NOMO-1 (cell line): ENCODE data around the gene DYNC1I2.
"Not testable (repeated sequence)": the region's sequence is repeated elsewhere in the genome, so short reads cannot be mapped to it uniquely, and the experiment has no call there.

Experiments
- DNase-seq, 2 experiments: peaks; one replicate each; lab custom pipeline; 2025; ENCODE audit not compliant: unreplicated experiment in 2 of 2; lab: John Stamatoyannopoulos, UW

The DYNC1I2 gene

GRCh38 chr2:171771463-171771862 lies 84.2 kb downstream of the DYNC1I2 start:
- DNase-seq, result no peak

- no peak for DNase-seq
These were observed 85.1 kb downstream of the DYNC1I2 start for GRCh38 chr2:171772373-171772772.

DNA sequence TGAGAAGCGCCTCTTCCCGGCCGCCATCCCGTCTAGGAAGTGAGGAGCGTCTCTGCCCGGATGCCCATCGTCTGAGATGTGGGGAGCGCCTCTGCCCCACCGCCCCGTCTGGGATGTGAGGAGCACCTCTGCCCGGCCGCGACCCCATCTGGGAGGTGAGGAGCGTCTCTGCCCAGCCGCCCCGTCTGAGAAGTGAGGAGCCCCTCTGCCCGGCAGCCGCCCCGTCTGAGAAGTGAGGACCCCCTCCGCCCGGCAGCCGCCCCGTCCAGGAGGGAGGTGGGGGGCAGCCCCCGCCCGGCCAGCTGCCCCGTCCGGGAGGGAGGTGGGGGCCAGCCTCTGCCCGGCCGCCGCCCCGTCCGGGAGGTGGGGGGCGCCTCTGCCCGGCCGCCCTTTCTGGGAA lies 87.3 kb downstream of the DYNC1I2 start:
- not testable (repeated sequence) for DNase-seq

- no peak for DNase-seq
These were observed 91.2 kb downstream of the DYNC1I2 start for GRCh38 chr2:171778515-171778914.

GRCh38 chr2:171785450-171785849 lies 98.2 kb downstream of the DYNC1I2 start:
- DNase-seq, result no peak

- no peak for DNase-seq
These were observed 100.2 kb downstream of the DYNC1I2 start for GRCh38 chr2:171787333-171788072.

DNA sequence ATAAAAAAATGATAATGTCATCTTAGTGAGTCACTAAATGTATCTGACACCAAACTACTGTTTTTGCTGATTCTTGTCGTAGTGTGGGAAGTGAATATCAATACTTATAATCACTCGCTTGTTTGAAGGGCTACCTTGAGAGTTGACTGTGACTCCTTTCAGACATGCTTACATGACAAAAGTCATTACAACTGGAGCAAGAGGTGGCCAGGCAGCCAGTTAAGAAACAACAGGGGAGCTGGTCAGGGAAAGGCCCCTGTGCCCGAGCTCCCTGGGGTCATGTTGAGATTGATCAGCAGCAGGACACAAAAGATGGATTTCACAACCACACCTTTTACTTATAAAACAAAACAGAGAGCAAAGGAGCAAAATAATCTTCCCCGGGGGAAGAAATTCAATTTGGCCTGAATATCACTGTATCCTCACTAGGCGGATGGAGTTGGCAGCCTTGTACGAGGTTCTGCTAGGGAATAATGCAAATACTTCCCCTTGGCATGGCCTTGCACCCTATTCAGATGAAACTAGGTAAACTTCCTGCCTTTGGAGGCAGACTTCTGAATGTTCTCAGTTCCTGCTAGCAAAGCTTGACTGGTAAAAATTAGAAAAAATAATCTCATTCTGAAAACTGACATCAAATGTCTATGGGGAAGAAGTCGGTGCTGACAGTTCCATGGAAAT lies 101.2 kb downstream of the DYNC1I2 start:
- no peak for DNase-seq

GRCh38 chr2:171789956-171790355 lies 102.7 kb downstream of the DYNC1I2 start:
- no peak for DNase-seq

DNA sequence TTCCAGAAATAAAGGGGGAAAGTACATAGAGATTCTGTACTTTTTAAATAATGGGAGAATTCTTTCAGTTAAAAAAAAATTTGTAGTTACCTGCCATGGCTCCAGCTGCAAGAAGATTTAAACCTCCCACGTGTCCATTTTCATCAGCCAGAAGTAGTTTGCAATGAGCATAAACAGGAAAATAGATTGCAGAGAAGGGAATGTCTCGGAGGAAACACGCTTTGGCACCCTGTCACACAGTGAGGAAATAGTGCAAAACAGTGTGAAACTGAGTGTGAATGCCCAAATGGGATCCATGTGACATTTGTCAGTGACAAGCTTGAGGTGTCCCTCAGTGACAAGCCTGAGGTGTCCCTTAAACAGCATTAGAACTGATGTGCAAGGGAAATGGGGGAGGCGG lies 104.1 kb downstream of the DYNC1I2 start:
- DNase-seq, result no peak

DNA sequence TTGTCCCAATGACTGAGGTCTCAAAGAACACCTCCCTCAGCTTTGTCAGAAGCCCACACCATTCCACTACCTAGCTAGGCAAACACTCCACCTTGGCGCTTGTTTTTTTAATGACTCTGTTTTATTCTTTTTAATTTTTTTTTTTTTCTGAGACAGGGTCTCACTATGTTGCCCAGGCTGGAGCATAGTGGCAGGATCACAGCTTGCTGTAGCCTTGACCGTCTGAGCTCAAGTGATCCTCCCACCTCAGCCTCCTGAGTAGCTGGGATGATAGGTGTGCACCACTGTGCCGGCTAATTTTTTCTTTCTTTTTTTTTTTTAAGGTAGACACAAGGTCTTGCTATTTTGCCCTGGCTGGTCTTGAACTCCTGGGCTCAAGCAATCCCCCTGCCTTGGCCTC lies 104.9 kb downstream of the DYNC1I2 start:
- no peak for DNase-seq

GRCh38 chr2:171792886-171793580 lies 105.8 kb downstream of the DYNC1I2 start:
- no peak for DNase-seq

GRCh38 chr2:171793691-171794678 lies 106.7 kb downstream of the DYNC1I2 start:
- DNase-seq, result no peak

DNA sequence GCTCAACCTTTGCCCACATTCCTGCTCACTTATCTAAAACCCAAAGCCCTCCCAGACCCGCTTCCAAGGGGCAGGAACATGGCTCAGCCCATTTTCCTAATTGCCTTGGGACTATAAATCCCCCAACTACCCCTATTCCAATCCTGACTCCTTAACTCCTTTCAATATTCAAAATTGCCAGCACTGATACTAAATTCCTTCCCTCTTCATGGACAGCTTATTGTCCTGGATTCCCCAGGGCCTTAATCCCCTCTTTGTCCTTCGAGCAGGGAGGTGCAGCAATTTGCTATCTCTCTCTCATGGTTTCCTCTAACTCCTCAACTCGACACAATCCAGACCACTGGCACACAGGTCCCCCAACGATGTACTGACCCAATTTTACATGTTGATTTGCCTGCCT lies 107.6 kb downstream of the DYNC1I2 start:
- DNase-seq, result no peak
